ENCODE results near the gene EPHB2.

GRCh38 chr1:22831729-22832413, 121.2 kb downstream of the EPHB2 start:
- TF ChIP-seq, protein P1, sequence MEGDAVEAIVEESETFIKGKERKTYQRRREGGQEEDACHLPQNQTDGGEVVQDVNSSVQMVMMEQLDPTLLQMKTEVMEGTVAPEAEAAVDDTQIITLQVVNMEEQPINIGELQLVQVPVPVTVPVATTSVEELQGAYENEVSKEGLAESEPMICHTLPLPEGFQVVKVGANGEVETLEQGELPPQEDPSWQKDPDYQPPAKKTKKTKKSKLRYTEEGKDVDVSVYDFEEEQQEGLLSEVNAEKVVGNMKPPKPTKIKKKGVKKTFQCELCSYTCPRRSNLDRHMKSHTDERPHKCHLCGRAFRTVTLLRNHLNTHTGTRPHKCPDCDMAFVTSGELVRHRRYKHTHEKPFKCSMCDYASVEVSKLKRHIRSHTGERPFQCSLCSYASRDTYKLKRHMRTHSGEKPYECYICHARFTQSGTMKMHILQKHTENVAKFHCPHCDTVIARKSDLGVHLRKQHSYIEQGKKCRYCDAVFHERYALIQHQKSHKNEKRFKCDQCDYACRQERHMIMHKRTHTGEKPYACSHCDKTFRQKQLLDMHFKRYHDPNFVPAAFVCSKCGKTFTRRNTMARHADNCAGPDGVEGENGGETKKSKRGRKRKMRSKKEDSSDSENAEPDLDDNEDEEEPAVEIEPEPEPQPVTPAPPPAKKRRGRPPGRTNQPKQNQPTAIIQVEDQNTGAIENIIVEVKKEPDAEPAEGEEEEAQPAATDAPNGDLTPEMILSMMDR (conservative IDR thresholded peaks at IDR 0.05; ENCODE audit: low read length) = no peak
- TF ChIP-seq EZH2phosphoT487 (IDR thresholded peaks at IDR 0.05; ENCODE audit: borderline replicate concordance) = no peak

Data from Loucy (cell line).